Measurements from ENCODE around the gene NINJ2. TPM values are rescaled to one million over a fixed set of nuclear protein-coding genes. Genes with fewer than 3 reads are reported as not detected.

Gene NINJ2
- total RNA-seq, 2 experiments from 2014 or later: 1.4 to 1.9 TPM

DNA sequence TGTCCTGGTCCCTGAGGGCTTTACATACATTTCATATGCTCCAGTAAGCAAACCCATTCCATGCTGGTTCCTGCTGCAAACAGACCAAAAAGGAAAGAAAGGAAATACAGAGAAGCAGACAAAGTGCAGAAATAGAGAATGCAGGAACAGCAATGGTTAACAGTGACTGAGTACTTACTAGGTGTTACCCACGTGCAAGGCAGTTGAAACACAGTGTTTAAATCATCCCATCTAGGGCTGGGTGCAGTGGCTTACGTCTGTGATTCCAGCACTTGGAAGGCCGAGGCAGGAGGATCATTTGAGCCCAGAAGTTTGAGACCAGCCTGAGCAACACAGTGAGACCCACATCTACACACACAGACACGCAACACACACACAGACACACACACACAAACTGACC is 21.2 kb upstream of the NINJ2 start:
- Mint-ChIP-seq H3K4me1 (peaks cover 44% of the 10 kb centered on the region), H3K27me3 (no peaks in the 10 kb centered on the region), H3K36me3 (no peaks in the 10 kb centered on the region), H3K9me3 (no peaks in the 10 kb centered on the region), H3K27ac (peak overlapping the region; percentile 52), H3K4me3 (no peak overlapping the region)
- no peak for DNase-seq

- Mint-ChIP-seq H3K9me3 (no peaks in the 10 kb centered on the region), H3K27me3 (no peaks in the 10 kb centered on the region), H3K27ac (no peak overlapping the region), H3K4me3 (no peak overlapping the region), H3K36me3 (no peaks in the 10 kb centered on the region), H3K4me1 (peaks cover 57% of the 10 kb centered on the region)
- no peak for DNase-seq
Observed at GRCh38 chr12:681568-682256, 18.5 kb upstream of the NINJ2 start.

DNA sequence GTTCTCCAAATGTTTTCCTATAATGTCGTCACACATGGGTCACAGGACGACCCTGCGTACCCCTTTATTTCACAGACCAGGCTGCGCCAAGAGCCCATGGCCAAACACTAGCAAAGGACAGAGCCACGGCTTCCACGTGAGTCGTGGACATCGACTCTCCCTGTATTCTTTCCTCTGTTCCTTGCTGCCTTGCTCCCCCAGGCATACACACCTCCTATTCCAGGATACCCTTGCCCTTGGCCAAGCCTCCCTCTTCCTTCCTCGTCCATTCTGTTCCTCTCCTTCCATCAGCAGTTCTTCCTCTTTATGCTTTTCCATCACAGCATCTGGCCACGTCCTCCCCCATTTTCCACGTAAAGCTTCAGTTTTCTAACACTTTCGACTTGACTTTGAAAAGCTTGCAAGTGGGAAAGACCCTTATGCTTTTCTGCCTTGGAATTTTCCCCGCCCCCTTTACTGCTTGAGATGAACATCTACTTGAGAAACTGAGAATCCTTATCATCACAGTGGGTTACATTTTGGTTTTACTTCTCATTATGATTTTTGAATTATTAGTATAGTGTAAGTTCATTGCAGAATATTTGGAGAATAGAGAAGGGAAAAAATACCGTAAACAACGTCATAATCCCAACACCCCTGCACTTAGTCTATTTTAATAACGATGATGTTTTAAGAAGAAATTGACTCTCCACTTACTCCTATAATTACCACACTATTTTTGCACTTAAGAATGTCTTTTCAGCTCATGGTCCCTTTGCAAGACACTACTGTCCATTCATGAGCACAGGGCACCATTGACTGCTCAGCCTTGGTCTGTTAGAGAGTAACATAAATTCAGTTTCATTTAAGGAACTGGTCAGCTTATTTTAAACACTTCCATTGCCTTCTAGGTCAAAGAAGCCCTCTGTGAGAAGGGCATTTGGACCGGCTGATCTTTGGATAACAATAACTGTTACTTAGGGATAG is 15.8 kb upstream of the NINJ2 start:
- peak overlapping the region; percentile 43 for H3K27ac Mint-ChIP-seq
- DNase-seq: no peak
- no peak overlapping the region for H3K4me3 Mint-ChIP-seq
- no peaks in the 10 kb centered on the region for H3K27me3 Mint-ChIP-seq
- H3K36me3 Mint-ChIP-seq: no peaks in the 10 kb centered on the region
- peaks cover 43% of the 10 kb centered on the region for H3K4me1 Mint-ChIP-seq
- no peaks in the 10 kb centered on the region for H3K9me3 Mint-ChIP-seq

- Mint-ChIP-seq H3K27me3 (no peaks in the 10 kb centered on the region), H3K4me1 (peaks cover 60% of the 10 kb centered on the region), H3K4me3 (no peak overlapping the region), H3K27ac (peak overlapping the region; percentile 52), H3K36me3 (no peaks in the 10 kb centered on the region), H3K9me3 (no peaks in the 10 kb centered on the region)
- no peak for DNase-seq
Observed at GRCh38 chr12:675562-675961, 12.3 kb upstream of the NINJ2 start.

- peak overlapping the region; percentile 66 for H3K4me3 Mint-ChIP-seq
- peak overlapping the region; percentile 86 for H3K27ac Mint-ChIP-seq
- peaks cover 2% of the 10 kb centered on the region for H3K9me3 Mint-ChIP-seq
- H3K4me1 Mint-ChIP-seq: peaks cover 65% of the 10 kb centered on the region
- H3K36me3 Mint-ChIP-seq: peaks cover 2% of the 10 kb centered on the region
- H3K27me3 Mint-ChIP-seq: no peaks in the 10 kb centered on the region
- DNase-seq: peak; percentile 84
Observed at GRCh38 chr12:674272-674781, 11.1 kb upstream of the NINJ2 start.

GRCh38 chr12:673849-674248 is 10.6 kb upstream of the NINJ2 start:
- Mint-ChIP-seq H3K27ac (peak overlapping the region; percentile 86), H3K27me3 (no peaks in the 10 kb centered on the region), H3K4me3 (peak overlapping the region; percentile 66), H3K9me3 (peaks cover 3% of the 10 kb centered on the region), H3K36me3 (peaks cover 7% of the 10 kb centered on the region), H3K4me1 (peaks cover 65% of the 10 kb centered on the region)
- DNase-seq: no peak

GRCh38 chr12:669576-669945 is 6.3 kb upstream of the NINJ2 start:
- peaks cover 11% of the 10 kb centered on the region for H3K9me3 Mint-ChIP-seq
- no peak overlapping the region for H3K4me3 Mint-ChIP-seq
- peaks cover 79% of the 10 kb centered on the region for H3K4me1 Mint-ChIP-seq
- no peaks in the 10 kb centered on the region for H3K27me3 Mint-ChIP-seq
- H3K36me3 Mint-ChIP-seq: peaks cover 12% of the 10 kb centered on the region
- H3K27ac Mint-ChIP-seq: peak overlapping the region; percentile 87
- DNase-seq: no peak

- Mint-ChIP-seq H3K36me3 (peaks cover 12% of the 10 kb centered on the region), H3K4me3 (no peak overlapping the region), H3K27ac (peak overlapping the region; percentile 94)
Observed at GRCh38 chr12:668090-668481, 4.8 kb upstream of the NINJ2 start.

DNA sequence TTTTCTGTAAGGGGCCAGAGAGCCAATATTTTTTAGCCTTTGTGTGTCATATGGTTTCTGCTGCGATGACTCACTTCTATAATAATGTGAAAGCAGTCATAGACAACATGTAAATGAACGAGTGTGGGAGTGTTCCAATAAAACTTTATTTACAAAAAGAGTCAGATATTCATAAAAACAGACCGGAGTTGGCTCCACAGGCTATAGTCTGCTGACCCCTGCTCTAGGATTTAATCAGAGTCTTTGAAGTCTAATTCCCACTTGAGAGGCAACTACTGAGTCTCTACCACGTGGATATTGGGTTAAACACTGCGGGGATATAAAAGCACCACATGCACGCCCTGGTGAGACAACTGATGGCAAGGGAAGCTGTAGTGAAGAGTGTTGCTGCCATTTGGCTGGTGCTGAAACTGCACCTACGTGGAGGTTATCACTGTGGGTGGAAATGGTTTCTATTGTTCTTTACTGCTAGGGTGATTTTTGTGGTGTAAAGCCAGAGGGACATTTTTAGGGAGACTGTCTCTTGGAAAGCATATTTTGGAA is 3.6 kb upstream of the NINJ2 start:
- Mint-ChIP-seq H3K4me1 (peaks cover 72% of the 10 kb centered on the region), H3K27me3 (no peaks in the 10 kb centered on the region), H3K4me3 (peak overlapping the region; percentile 49), H3K27ac (peak overlapping the region; percentile 94), H3K9me3 (peaks cover 11% of the 10 kb centered on the region), H3K36me3 (peaks cover 12% of the 10 kb centered on the region)
- DNase-seq: peak; percentile 55

More at GRCh38 chr12:668090-668481, 4.8 kb upstream of the NINJ2 start:
- no peaks in the 10 kb centered on the region for H3K27me3 Mint-ChIP-seq
- no peak for DNase-seq
- peaks cover 11% of the 10 kb centered on the region for H3K9me3 Mint-ChIP-seq
- peaks cover 75% of the 10 kb centered on the region for H3K4me1 Mint-ChIP-seq

DNA sequence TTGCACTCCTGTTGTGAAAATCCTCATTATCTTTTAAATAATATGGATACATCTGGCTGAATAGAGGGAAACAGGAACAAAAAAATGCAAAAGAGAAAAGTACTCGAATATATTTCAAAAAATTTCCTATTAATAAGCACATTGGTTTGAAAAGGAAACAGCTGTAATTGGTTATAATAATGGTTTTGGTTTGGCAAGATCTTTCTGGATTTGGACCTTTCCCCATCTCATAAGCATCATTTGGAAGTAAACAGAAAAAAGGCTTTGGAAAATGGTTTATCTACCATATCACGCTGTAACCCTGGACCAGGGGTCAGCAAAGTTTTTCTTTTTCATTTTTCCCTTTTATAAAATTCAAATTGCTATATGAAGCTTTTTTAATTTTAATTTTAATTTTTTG is 2.8 kb upstream of the NINJ2 start:
- H3K27me3 Mint-ChIP-seq: no peaks in the 10 kb centered on the region
- peaks cover 12% of the 10 kb centered on the region for H3K36me3 Mint-ChIP-seq
- peaks cover 71% of the 10 kb centered on the region for H3K4me1 Mint-ChIP-seq
- peaks cover 11% of the 10 kb centered on the region for H3K9me3 Mint-ChIP-seq
- no peak for DNase-seq
- H3K4me3 Mint-ChIP-seq: no peak overlapping the region
- H3K27ac Mint-ChIP-seq: no peak overlapping the region

DNA sequence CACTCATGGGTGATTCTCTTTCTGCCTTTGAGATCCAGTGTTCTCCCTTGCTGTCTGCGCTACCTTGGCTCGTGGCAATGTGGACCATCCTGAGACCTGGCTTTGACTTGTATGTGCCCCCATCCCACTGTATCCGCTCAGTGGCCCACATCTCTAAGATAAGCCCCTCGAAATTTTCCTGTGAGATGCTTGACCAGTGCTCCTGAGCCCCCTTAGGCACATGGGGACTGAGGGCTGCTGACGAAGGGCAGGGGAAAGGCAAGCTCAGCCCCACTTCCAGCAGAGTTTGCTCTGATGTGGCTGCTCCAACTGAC is 1.5 kb upstream of the NINJ2 start:
- DNase-seq: no peak
- H3K27me3 Mint-ChIP-seq: no peaks in the 10 kb centered on the region
- no peak overlapping the region for H3K27ac Mint-ChIP-seq
- peaks cover 12% of the 10 kb centered on the region for H3K36me3 Mint-ChIP-seq
- H3K4me3 Mint-ChIP-seq: no peak overlapping the region
- H3K9me3 Mint-ChIP-seq: peaks cover 11% of the 10 kb centered on the region
- peaks cover 64% of the 10 kb centered on the region for H3K4me1 Mint-ChIP-seq

DNA sequence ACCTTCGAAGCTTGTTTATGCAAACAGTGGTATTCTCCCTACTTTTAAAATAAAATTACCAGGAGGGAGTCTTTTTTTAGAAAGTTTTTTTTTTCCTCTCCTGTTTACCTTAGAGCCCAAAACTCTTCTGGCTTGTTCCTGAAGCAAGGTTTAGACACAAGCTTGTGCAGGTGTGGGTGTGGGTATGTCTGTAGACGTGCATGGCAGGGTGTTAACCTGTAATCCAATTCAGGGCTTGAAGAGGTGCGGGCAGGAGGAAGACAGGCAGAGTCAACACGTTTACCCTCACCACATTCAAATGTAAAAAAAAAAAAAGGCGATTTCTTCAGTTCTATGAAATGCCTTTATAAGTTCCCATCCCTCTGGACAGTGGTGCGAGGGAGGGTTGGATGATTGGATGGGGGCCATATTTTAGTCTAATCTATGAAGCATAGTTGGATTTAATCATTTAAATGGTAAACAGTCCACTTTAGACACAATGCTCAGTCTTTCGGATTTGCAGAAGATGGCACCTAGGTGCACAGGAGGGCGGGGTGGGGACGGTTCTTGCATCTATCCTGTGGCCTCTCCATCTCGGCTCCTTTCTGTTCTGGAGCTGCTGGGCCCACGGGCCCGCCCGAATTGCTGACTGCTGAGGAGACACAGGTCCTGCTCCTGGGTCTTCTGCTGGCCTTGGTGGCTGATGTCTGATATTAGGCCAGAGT is 982 bp upstream of the NINJ2 start:
- Mint-ChIP-seq H3K4me1 (peaks cover 59% of the 10 kb centered on the region), H3K4me3 (no peak overlapping the region), H3K27ac (no peak overlapping the region), H3K36me3 (peaks cover 8% of the 10 kb centered on the region), H3K9me3 (peaks cover 8% of the 10 kb centered on the region), H3K27me3 (no peaks in the 10 kb centered on the region)
- no peak for DNase-seq

DNA sequence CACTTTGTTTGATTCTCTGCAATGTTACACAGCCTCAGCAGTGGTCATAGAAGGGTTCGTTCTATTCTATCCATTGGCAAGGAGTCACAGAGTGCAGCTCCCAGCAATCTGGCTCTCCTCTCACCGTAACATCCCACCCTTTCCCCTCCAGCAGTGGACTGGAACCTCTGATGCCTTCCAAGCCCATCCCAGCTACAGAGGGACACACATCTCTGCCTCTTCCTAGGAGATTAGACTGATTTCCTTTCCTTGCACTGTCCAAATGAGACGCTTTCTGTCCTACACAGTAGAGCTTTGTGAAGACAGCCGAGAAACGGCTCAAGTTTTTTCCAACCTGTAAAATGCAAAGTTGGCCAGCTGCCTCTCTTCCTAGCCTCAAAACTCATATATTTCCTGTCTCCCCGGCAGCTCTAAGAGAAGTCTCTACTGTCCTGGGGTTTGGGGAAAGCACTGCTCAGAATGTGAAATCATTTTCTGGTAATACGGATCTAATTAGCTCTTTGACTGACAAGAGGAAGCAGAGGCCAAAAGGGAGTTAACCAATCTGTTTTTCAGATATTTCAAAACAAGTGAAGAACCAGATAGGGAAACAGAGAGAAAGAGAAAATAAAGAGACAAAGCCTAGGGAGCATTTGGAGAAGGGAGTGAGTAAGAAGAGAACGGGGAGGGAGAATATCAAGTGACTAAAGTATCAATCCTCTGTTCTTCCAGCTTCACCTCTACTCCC is 516 bp downstream of the NINJ2 start:
- H3K4me1 Mint-ChIP-seq: peaks cover 45% of the 10 kb centered on the region
- no peak for DNase-seq
- H3K27ac Mint-ChIP-seq: peak overlapping the region; percentile 88
- peak overlapping the region; percentile 49 for H3K4me3 Mint-ChIP-seq
- H3K36me3 Mint-ChIP-seq: peaks cover 4% of the 10 kb centered on the region
- no peaks in the 10 kb centered on the region for H3K27me3 Mint-ChIP-seq
- H3K9me3 Mint-ChIP-seq: peaks cover 8% of the 10 kb centered on the region

- H3K27ac Mint-ChIP-seq: no peak overlapping the region
- H3K36me3 Mint-ChIP-seq: peaks cover 4% of the 10 kb centered on the region
- no peak for DNase-seq
- no peak overlapping the region for H3K4me3 Mint-ChIP-seq
- peaks cover 4% of the 10 kb centered on the region for H3K9me3 Mint-ChIP-seq
- peaks cover 37% of the 10 kb centered on the region for H3K4me1 Mint-ChIP-seq
- H3K27me3 Mint-ChIP-seq: no peaks in the 10 kb centered on the region
Observed at GRCh38 chr12:661720-662486, 1.3 kb downstream of the NINJ2 start.

Measured in activated naive CD8-positive, alpha-beta T cell treated with anti-CD3 and anti-CD28 coated beads for 36 hours (primary cell).